ENCODE data around the gene NIT2.

The NIT2 gene

GRCh38 chr3:100306695-100307094 is 27.9 kb upstream of the NIT2 start:
- DNase-seq (ENCODE audit: low read depth): no peak
- no peak overlapping the region for H3K4me3 ChIP-seq (ENCODE audit: control insufficient read depth, low read depth, low read length)
- no peak for TF ChIP-seq CTCF (conservative IDR thresholded peaks at IDR 0.05; ENCODE audit: control insufficient read depth, insufficient read depth, low read depth, low read length)

- no peak overlapping the region for H3K4me3 ChIP-seq (ENCODE audit: control insufficient read depth, low read depth, low read length)
- TF ChIP-seq CTCF (conservative IDR thresholded peaks at IDR 0.05; ENCODE audit: control insufficient read depth, insufficient read depth, low read depth, low read length): no peak
- DNase-seq (ENCODE audit: low read depth): no peak
Observed at GRCh38 chr3:100310355-100310965, 24.1 kb upstream of the NIT2 start.

DNA sequence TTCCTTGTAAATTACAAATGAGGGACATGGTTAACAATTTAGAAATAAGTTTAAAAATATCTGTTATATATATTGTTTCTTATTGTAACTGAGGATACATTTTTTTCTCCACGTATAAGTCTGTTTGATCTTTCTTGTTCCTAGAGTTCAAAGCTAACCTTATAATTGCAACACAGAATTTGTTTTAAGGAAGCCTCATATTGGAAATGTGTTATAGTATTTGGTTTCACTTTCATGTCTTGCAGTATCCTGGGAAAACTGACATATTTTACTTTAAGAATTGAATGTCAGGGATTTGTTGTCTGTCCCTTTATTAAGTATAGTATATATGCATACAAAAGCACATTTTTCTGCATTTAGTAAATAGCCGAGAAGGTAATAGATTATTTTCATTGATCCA is 23.5 kb upstream of the NIT2 start:
- no peak for TF ChIP-seq CTCF (conservative IDR thresholded peaks at IDR 0.05; ENCODE audit: control insufficient read depth, insufficient read depth, low read depth, low read length)
- no peak for DNase-seq (ENCODE audit: low read depth)
- H3K4me3 ChIP-seq (ENCODE audit: control insufficient read depth, low read depth, low read length): no peak overlapping the region

DNA sequence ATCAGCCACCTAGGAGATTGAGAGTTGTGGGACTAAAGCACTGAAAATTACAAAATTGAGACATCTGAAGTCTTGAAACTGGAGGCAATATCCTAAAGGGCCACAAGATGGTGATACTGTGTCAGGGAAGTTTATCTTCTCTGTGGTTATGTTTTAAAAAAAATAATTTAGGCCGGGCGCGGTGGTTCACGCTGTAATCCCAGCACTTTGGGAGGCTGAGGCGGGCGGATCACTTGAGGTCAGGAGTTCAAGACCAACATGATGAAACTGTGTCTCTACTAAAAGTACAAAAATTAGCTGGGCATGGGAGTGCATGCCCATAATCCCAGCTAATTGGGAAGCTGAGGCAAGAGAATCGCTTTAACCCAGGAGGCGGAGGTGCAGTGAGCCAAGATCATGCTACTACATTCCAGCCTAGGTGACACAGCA is 17.9 kb upstream of the NIT2 start:
- no peak overlapping the region for H3K4me3 ChIP-seq (ENCODE audit: control insufficient read depth, low read depth, low read length)
- peak; percentile 69 for TF ChIP-seq CTCF (conservative IDR thresholded peaks at IDR 0.05; ENCODE audit: control insufficient read depth, insufficient read depth, low read depth, low read length)
- peak; percentile 77 for DNase-seq (ENCODE audit: low read depth)

GRCh38 chr3:100317912-100318311 is 16.6 kb upstream of the NIT2 start:
- no peak for DNase-seq (ENCODE audit: low read depth)
- H3K4me3 ChIP-seq (ENCODE audit: control insufficient read depth, low read depth, low read length): no peak overlapping the region
- TF ChIP-seq CTCF (conservative IDR thresholded peaks at IDR 0.05; ENCODE audit: control insufficient read depth, insufficient read depth, low read depth, low read length): no peak

GRCh38 chr3:100319951-100320350 is 14.6 kb upstream of the NIT2 start:
- TF ChIP-seq CTCF (conservative IDR thresholded peaks at IDR 0.05; ENCODE audit: control insufficient read depth, insufficient read depth, low read depth, low read length): no peak
- DNase-seq (ENCODE audit: low read depth): no peak
- H3K4me3 ChIP-seq (ENCODE audit: control insufficient read depth, low read depth, low read length): no peak overlapping the region

DNA sequence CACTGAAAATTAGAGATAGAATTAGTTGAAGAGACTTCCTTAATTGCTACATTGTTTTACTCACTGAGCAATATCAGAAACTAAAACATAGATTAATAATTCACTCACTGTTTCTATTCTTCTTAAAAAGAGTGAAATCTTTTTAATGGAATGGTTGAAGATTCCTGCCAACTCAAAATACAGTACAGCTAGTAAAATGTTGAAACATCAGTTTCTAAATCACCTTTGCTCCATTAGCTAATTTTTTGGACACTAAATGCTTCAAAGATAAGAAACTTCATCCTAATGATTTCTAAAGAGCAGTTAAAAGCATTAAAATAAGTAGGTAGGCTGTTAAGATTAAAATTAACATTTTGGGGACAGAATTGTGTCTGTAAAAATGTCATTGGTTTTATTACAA is 10.5 kb upstream of the NIT2 start:
- no peak for DNase-seq (ENCODE audit: low read depth)
- no peak overlapping the region for H3K4me3 ChIP-seq (ENCODE audit: control insufficient read depth, low read depth, low read length)
- TF ChIP-seq CTCF (conservative IDR thresholded peaks at IDR 0.05; ENCODE audit: control insufficient read depth, insufficient read depth, low read depth, low read length): no peak
